HG03520 (cell line): ENCODE data around the gene MYOCD.
A peak's percentile ranks its signal among the peaks of the same experiment; 100 is the strongest.

Source experiments
- ATAC-seq: cut with Tn5 transposase; IDR thresholded peaks from one replicate; pipeline ENCODE4 v1.9.1; 2021; ENCODE audit warnings: mild to moderate bottlenecking, moderate library complexity; ENCODE audit not compliant: unreplicated experiment

MYOCD gene

GRCh38 chr17:12745486-12745885 is 79.8 kb downstream of the MYOCD start:
- ATAC-seq = no peak

- ATAC-seq = no peak
Observed at GRCh38 chr17:12756786-12757185, 91.1 kb downstream of the MYOCD start.

GRCh38 chr17:12759090-12759489 is 93.4 kb downstream of the MYOCD start:
- no peak for ATAC-seq

- no peak for ATAC-seq
Observed at GRCh38 chr17:12765548-12765947, 99.9 kb downstream of the MYOCD start.

- no peak for ATAC-seq
Observed at GRCh38 chr17:12768255-12768654, 102.6 kb downstream of the MYOCD start.

- no peak for ATAC-seq
Observed at GRCh38 chr17:12769981-12770380, 104.3 kb downstream of the MYOCD start.

DNA sequence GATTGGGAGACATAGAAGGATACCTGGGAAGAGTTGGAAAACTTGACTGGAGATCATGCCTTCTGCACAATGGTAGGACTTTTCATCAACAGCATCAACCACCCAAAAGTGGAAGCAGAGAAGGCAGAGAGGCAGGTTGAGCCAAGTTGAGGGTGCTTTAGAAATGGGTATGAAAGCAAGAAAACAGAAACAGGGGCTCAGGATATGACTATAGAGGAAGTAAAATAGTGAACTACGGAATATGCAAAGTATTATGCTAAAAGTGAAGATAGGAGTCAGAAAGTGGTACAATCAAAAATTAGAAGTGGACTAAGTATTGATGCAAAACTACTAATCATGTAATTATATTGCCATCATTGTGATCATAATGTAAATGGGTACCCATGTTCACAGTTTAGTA is 107.5 kb downstream of the MYOCD start:
- ATAC-seq = peak; percentile 74

GRCh38 chr17:12789075-12789480 is 123.4 kb downstream of the MYOCD start:
- ATAC-seq = peak; percentile 6

- peak; percentile 82 for ATAC-seq
Observed at GRCh38 chr17:12789481-12790248, 124.0 kb downstream of the MYOCD start, which contains the start of gene ARHGAP44. Gene ARHGAP44, plus strand, starts transcription at chr17:12789498. Its CDS starts 341 bp downstream, at chr17:12789839.

GRCh38 chr17:12790249-12791106 is 124.8 kb downstream of the MYOCD start:
- no peak for ATAC-seq

GRCh38 chr17:12794919-12795532 is 129.3 kb downstream of the MYOCD start:
- ATAC-seq = peak; percentile 56

GRCh38 chr17:12800855-12801365 is 135.2 kb downstream of the MYOCD start:
- ATAC-seq = no peak

GRCh38 chr17:12806630-12807029 is 140.9 kb downstream of the MYOCD start:
- ATAC-seq = no peak

GRCh38 chr17:12808723-12809122 is 143.0 kb downstream of the MYOCD start:
- ATAC-seq = no peak

DNA sequence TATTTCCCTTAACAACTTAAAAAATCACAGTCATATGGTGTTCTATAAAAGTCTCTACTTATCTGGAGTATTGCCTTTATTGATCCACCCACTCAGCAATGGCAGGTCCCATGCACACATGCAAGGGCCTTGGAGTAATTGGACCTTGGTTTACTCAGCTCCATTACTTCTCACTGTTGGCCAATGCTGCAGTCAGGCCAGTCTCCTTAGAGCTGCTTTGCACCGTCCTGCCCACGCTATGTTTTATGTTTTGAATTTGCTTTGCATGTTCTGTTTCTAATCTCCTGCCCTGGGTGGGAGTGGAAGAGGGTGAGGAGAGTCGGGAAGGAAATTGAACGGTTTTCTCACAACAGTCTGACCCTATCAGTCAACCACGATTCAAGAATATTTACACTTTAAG is 147.2 kb downstream of the MYOCD start:
- no peak for ATAC-seq

GRCh38 chr17:12813664-12814063 is 148.0 kb downstream of the MYOCD start:
- ATAC-seq = no peak

- ATAC-seq = no peak
Observed at GRCh38 chr17:12814718-12815117, 149.0 kb downstream of the MYOCD start.

DNA sequence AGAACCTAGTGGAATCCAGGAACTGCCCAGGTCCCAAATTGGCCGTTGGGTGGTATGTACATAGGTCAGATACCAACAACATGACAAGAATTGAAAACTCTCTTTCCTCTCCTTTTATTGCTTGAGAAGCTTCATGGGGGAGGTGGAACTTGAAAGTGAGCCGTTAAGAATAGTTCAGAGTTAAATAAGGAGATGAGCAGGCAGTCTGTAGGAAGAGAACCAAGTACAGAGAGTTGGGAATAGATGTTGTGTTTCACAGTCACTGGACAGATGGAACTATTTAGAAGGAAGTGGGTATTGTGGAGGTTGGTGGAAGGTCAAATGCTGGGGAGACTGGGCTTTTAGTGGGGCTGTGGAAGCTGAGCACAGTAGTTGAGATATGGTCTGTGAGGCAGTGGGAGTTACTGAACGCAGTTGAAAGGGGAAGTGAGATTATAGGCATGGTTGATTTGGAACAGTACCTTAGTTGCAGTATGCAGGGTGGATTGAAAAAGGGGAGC is 150.0 kb downstream of the MYOCD start:
- peak; percentile 100 for ATAC-seq
